Osteocyte (in vitro differentiated cells): Measurements from ENCODE around the gene KCNMB1. TPM values are rescaled to one million over a fixed set of nuclear protein-coding genes. Genes with fewer than 3 reads are reported as not detected.

Experiments
- DNase-seq: peaks from one replicate; pipeline ENCODE4 v3.0.0; 2021; ENCODE audit warnings: mixed read lengths; ENCODE audit not compliant: unreplicated experiment; ENCODE audit errors: extremely low spot score
- H3K27ac Mint-ChIP-seq: one replicate; pipeline ENCODE4 v1.8.0; 2021; ENCODE audit warnings: mild to moderate bottlenecking, mixed read lengths; ENCODE audit not compliant: unreplicated experiment
- H3K27me3 Mint-ChIP-seq: one replicate; pipeline ENCODE4 v1.8.0; 2021; ENCODE audit warnings: mixed read lengths; ENCODE audit not compliant: unreplicated experiment
- H3K36me3 Mint-ChIP-seq: one replicate; pipeline ENCODE4 v1.8.0; 2021; ENCODE audit warnings: mixed read lengths; ENCODE audit not compliant: unreplicated experiment
- H3K4me1 Mint-ChIP-seq: one replicate; pipeline ENCODE4 v1.8.0; 2021; ENCODE audit warnings: mixed read lengths; ENCODE audit not compliant: unreplicated experiment
- H3K4me3 Mint-ChIP-seq: one replicate; pipeline ENCODE4 v1.8.0; 2021; ENCODE audit warnings: mild to moderate bottlenecking, moderate library complexity, mixed read lengths; ENCODE audit not compliant: unreplicated experiment
- H3K9me3 Mint-ChIP-seq: one replicate; pipeline ENCODE4 v1.8.0; 2021; ENCODE audit warnings: mixed read lengths; ENCODE audit not compliant: unreplicated experiment
- CTCF ChIP-seq: fragments of 200-600 bp; sonication (generic); IDR thresholded peaks from 2 replicates; pipeline ENCODE4 v1.5.0; 2021; ENCODE audit warnings: antibody characterized with exemption, mild to moderate bottlenecking, moderate library complexity
- long read RNA-seq: library from polyadenylated mRNA; unstranded; transcript quantifications from one replicate; pipeline ENCODE4 v2.0.0, GENCODE V29; 2021
- total RNA-seq: library from RNA; stranded (reverse); gene quantifications from 2 replicates; pipeline ENCODE4 v1.2.1, GENCODE V29; 2021

The KCNMB1 gene, protein sequence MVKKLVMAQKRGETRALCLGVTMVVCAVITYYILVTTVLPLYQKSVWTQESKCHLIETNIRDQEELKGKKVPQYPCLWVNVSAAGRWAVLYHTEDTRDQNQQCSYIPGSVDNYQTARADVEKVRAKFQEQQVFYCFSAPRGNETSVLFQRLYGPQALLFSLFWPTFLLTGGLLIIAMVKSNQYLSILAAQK
- total RNA-seq = 3.3 and 3.5 TPM in 2 replicates
- long read RNA-seq, full-length matches to known transcripts = 9 of 9 reads
- long read RNA-seq, partial matches to known transcripts = 0 of 9 reads
- long read RNA-seq, other reads (novel, unspliced or antisense) = 0 of 9 reads

DNA sequence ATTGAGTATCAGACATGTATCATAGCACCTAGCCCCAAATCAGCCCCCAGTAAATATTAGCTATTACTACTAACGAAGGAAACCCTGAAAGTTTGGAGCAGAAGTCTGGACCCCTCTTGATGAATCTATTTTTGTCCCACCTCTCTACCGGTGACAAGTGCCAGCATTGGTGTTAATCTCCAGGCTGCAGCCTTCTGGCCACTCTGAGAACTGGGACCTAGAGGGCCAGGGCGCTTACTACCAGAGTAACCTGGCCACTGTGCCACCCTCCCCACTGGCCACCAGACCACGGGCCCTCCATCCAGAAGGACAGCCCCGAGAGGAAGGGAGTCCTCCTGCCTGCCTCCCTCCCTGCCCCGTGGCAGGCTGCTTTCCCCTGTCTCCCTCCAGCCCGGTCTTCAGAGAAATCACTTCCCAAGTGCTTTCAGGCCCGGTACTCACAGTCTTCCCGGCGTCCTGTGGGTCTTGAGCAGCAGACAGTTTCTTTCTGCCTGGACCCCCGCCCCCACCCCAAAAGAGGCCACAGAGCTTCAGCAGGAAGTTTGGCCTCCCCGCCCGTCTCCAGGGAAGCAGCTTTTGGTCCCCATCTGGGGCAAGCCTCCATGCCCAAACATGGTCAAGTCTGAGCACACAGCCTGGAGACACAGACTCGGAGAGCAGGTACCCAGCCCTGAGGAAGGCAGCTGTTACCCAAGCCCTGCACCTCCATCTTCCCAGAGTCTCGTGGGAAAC is at the start of gene KCNMB1:
KCNMB1 (minus strand) TSS at position 550 of the 732 bp plus-strand sequence. CDS start 3,920 bp downstream, outside the sequence.
- DNase-seq = no peak
- TF ChIP-seq CTCF = no peak
- Mint-ChIP-seq H3K36me3 (no peaks in the 10 kb centered on the region), H3K27ac (peak within 1 kb of the TSS; percentile 81), H3K4me3 (peak within 1 kb of the TSS; percentile 67), H3K4me1 (peaks cover 27% of the 10 kb centered on the region), H3K27me3 (peaks cover 9% of the 10 kb centered on the region), H3K9me3 (no peaks in the 10 kb centered on the region)

- peaks cover 6% of the 10 kb centered on the region for H3K4me1 Mint-ChIP-seq
- no peaks in the 10 kb centered on the region for H3K36me3 Mint-ChIP-seq
- no peak for TF ChIP-seq CTCF
- H3K27me3 Mint-ChIP-seq = no peaks in the 10 kb centered on the region
- no peak overlapping the region for H3K4me3 Mint-ChIP-seq
- H3K9me3 Mint-ChIP-seq = no peaks in the 10 kb centered on the region
- H3K27ac Mint-ChIP-seq = no peak overlapping the region
- peak; percentile 72 for DNase-seq
Measured at GRCh38 chr5:170438581-170438980, 49.4 kb upstream of the KCNMB1 start.

GRCh38 chr5:170437621-170438375 is 48.6 kb upstream of the KCNMB1 start:
- peaks cover under 1% of the 10 kb centered on the region for H3K9me3 Mint-ChIP-seq
- no peaks in the 10 kb centered on the region for H3K36me3 Mint-ChIP-seq
- DNase-seq = peak; percentile 60
- TF ChIP-seq CTCF = no peak
- peaks cover under 1% of the 10 kb centered on the region for H3K27me3 Mint-ChIP-seq
- H3K27ac Mint-ChIP-seq = no peak overlapping the region
- no peak overlapping the region for H3K4me3 Mint-ChIP-seq
- peaks cover 6% of the 10 kb centered on the region for H3K4me1 Mint-ChIP-seq

DNA sequence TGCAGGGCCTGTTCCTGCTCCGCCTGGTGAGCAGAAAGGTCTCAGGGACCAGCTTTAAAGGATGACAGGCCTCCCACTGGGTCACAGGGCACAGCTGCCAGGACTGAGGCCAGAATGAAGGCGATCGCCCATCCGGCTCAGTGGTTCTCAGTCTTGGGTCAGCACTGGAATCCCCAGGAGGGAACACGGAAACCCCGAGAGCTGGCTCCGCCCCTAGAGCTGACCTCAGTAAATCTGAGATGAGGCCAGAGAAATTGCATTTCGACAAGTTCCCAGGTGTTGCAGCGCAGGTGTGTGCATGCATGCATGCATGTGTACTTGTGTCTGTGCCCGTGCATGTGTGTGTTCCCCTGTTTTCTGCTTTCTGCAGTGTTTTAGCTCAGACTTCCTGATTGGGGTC is 47.2 kb upstream of the KCNMB1 start:
- TF ChIP-seq CTCF = no peak
- Mint-ChIP-seq H3K4me1 (peaks cover 6% of the 10 kb centered on the region), H3K27me3 (peaks cover 11% of the 10 kb centered on the region), H3K36me3 (no peaks in the 10 kb centered on the region), H3K4me3 (no peak overlapping the region), H3K27ac (no peak overlapping the region), H3K9me3 (peaks cover 5% of the 10 kb centered on the region)
- peak; percentile 78 for DNase-seq
